Stimulated activated CD4-positive, alpha-beta T cell treated with anti-CD3 and anti-CD28 coated beads, Interleukin-12 subunit alpha, Interleukin-12 subunit beta, amount 100 ng/mL, for 48 hours (primary cell): ENCODE results near the gene PHACTR2.
"Not testable (repeated sequence)": the region's sequence is repeated elsewhere in the genome, so short reads cannot be mapped to it uniquely, and the experiment has no call there.

Experiments used
- DNase-seq, 3 donors: peaks; one replicate each; pipeline ENCODE4 v3.0.0-alpha.2; 2020; ENCODE audit warnings: low read depth in 2 of 3, low spot score in 1 of 3

PHACTR2 gene

DNA sequence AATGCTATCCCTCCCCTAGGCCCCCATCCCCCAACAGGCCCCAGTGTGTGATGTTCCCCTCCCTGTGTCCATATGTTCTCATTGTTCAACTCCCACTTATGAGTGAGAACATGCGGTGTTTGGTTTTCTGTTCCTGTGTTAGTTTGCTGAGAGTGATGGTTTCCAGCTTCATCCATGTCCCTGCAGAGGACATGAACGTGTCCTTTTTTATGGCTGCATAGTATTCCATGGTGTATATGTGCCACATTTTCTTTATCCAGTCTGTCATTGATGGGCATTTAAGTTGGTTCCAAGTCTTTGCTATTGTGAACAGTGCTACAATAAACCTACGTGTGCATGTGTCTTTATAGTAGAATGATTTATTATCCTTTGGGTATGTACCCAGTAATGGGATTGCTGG, 173.9 kb downstream of the PHACTR2 start:
- not testable (repeated sequence) for DNase-seq

DNA sequence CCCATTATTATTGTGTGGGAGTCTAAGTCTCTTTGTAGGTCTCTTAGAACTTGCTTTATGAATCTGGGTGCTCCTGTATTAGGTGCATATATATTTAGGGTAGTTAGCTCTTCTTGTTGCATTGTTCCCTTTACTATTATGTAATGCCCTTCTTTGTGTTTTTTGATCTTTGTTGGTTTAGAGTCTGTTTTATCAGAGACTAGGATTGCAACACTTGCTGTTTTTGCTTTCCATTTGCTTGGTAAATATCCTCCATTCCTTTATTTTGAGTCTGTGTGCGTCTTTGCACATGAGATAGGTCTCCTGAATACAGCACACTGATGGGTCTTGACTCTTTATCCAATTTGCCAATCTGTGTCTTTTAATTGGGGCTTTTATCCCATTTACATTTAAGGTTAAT, 177.3 kb downstream of the PHACTR2 start:
- DNase-seq = not testable (repeated sequence)

DNA sequence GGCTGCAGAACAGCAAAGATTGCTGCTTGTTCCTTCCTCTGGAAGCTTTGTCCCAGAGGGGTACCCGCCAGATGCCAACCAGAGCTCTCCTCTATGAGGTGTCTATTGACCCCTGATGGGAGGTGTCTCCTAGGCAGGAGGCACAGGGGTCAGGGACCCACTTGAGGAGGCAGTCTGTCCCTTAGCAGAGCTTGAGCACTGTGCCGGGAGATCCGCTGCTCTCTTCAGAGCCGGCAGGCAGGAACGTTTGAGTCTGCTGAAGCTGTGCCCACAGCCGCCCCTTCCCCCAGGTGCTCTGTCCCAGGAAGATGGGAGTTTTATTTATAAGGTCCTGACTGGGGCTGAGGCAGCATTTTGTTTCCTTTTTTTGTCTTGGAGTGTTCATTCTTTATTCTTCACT, 179.0 kb downstream of the PHACTR2 start:
- DNase-seq = not testable (repeated sequence)

DNA sequence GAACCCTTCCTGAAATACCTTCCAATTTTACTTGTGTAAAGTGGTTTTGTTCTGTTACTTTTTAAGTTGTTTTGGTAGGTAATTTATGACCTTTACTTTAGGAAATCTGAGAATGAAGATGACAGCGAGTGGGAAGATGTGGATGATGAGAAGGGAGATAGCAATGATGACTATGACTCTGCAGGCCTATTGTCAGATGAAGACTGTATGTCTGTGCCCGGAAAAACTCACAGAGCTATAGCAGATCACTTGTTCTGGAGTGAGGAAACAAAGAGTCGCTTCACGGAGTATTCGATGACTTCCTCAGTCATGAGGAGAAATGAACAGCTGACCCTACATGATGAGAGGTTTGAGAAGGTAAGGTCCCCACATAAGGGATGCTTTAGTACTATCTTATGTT, 179.9 kb downstream of the PHACTR2 start:
- no peak for DNase-seq

GRCh38 chr6:143859891-143860660, 182.3 kb downstream of the PHACTR2 start:
- no peak for DNase-seq

GRCh38 chr6:143863771-143864170, 186.0 kb downstream of the PHACTR2 start:
- DNase-seq = no peak

- DNase-seq = no peak
These were observed 186.5 kb downstream of the PHACTR2 start, which contains the start of gene ZC2HC1B for GRCh38 chr6:143864234-143864633. TSS of gene ZC2HC1B (plus strand) at chr6:143864474. CDS start at chr6:143864540, 66 bp downstream.

DNA sequence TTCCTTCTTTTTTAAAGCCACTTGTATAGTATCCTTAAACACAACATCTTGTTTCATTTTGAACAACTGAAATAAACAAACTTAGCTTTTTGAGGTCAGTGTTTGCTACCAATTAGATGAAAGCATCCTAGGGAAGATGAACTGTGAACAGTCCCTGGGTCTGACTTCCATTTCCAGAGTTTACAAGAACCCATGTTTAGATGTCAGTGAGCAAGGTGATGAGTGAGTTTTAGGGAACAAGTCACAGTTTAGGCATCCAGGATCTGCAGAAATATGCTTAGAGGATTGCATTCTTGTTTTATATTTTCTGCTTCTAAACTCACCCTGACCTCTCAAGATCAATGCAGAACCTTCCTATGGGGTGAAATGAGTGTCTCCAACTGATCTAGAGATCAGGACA, 189.5 kb downstream of the PHACTR2 start:
- DNase-seq = no peak

DNA sequence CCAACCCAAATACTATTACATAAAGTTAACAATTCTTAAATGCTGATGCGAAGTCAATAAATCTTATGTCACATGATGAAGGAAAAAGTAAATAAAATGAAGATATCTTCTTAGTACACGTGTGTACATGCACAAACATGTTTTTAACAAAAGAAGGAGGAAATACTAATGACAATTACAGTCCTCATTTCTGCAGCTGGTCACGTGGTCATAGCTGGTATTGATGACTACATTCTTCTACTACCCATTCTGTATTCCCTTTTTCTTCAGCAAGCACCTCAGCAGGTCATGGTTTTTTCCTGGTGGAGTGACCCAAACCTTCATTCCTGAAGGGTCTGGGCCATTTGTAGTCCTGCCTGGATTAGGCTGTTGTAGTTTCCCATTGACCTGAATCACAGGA, 191.0 kb downstream of the PHACTR2 start:
- not testable (repeated sequence) for DNase-seq

GRCh38 chr6:143871202-143871730, 193.5 kb downstream of the PHACTR2 start:
- DNase-seq = not testable (repeated sequence)

- DNase-seq = no peak
These were observed 194.4 kb downstream of the PHACTR2 start for GRCh38 chr6:143872201-143872600.

- DNase-seq = not testable (repeated sequence)
These were observed 195.8 kb downstream of the PHACTR2 start for GRCh38 chr6:143873600-143873999.

- DNase-seq = not testable (repeated sequence)
These were observed 196.7 kb downstream of the PHACTR2 start for GRCh38 chr6:143874503-143874902.

DNA sequence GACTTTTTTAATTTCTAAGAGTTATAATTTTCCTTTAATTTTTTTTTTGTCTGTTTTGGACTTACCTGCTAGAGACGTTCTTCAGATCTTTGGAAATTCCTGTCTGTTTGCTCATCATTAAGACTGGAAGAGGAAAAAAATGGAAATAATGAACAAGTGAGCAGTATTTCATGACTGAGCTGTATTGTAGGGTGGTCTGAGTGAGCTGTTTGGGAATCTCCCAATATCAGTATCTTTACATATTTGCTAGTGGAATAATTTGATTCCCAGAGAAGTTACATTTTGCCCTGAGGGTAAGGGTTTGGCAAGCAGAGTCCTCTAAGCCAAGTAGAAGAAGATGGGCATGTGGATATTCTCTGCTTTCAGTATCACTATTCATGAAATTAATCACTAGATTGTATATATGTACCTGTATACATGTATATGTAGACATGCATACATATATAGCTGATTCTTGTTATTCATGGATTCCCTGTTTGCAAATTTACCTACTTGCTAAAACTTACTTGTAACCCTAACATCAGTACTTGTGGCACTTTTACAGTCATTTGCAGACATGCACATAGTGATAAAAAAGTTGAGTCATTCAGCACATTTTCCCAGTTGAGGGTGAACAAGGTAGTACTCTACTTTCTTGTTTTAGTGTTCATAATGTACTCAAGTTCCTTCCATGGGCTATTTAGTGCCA, 200.0 kb downstream of the PHACTR2 start:
- no peak for DNase-seq

- no peak for DNase-seq
These were observed 200.6 kb downstream of the PHACTR2 start for GRCh38 chr6:143878272-143878760.

GRCh38 chr6:143880412-143880811, 202.6 kb downstream of the PHACTR2 start:
- DNase-seq = no peak
